Measurements from ENCODE around the gene TXNDC2. TPM values are rescaled to one million over a fixed set of nuclear protein-coding genes. Genes with fewer than 3 reads are reported as not detected.
"Not testable (repeated sequence)": the region's sequence is repeated elsewhere in the genome, so short reads cannot be mapped to it uniquely, and the experiment has no call there.

TXNDC2 gene
- total RNA-seq, 1 donor from 2014 or later = not detected

GRCh38 chr18:9886005-9886348 is 204 bp downstream of the TXNDC2 start:
- DNase-seq = no peak

GRCh38 chr18:9887992-9888391 is 2.2 kb downstream of the TXNDC2 start:
- DNase-seq = no peak

- DNase-seq = no peak
Observed at GRCh38 chr18:9890196-9890595, 4.4 kb downstream of the TXNDC2 start.

GRCh38 chr18:9890957-9891356 is 5.2 kb downstream of the TXNDC2 start:
- no peak for DNase-seq

- DNase-seq = not testable (repeated sequence)
Observed at GRCh38 chr18:9891515-9891914, 5.7 kb downstream of the TXNDC2 start.

- DNase-seq = no peak
Observed at GRCh38 chr18:9894454-9895068, 8.8 kb downstream of the TXNDC2 start.

- no peak for DNase-seq
Observed at GRCh38 chr18:9897129-9897528, 11.4 kb downstream of the TXNDC2 start.

GRCh38 chr18:9897787-9898291 is 12.1 kb downstream of the TXNDC2 start:
- DNase-seq = not testable (repeated sequence)

- DNase-seq = no peak
Observed at GRCh38 chr18:9898792-9899549, 13.2 kb downstream of the TXNDC2 start.

GRCh38 chr18:9899550-9899930 is 13.8 kb downstream of the TXNDC2 start:
- not testable (repeated sequence) for DNase-seq

- no peak for DNase-seq
Observed at GRCh38 chr18:9900699-9901098, 14.9 kb downstream of the TXNDC2 start.

GRCh38 chr18:9901377-9901776 is 15.6 kb downstream of the TXNDC2 start:
- no peak for DNase-seq

GRCh38 chr18:9902264-9902663 is 16.5 kb downstream of the TXNDC2 start:
- not testable (repeated sequence) for DNase-seq

- DNase-seq = no peak
Observed at GRCh38 chr18:9902832-9903231, 17.1 kb downstream of the TXNDC2 start.

GRCh38 chr18:9905401-9905922 is 19.7 kb downstream of the TXNDC2 start:
- no peak for DNase-seq

- no peak for DNase-seq
Observed at GRCh38 chr18:9906481-9906880, 20.7 kb downstream of the TXNDC2 start.

- no peak for DNase-seq
Observed at GRCh38 chr18:9907867-9908266, 22.1 kb downstream of the TXNDC2 start.

GRCh38 chr18:9910071-9910470 is 24.3 kb downstream of the TXNDC2 start:
- DNase-seq = no peak

GRCh38 chr18:9910661-9911060 is 24.9 kb downstream of the TXNDC2 start:
- DNase-seq = no peak

- DNase-seq = no peak
Observed at GRCh38 chr18:9911226-9911625, 25.5 kb downstream of the TXNDC2 start.

GRCh38 chr18:9912285-9912684 is 26.5 kb downstream of the TXNDC2 start:
- DNase-seq = not testable (repeated sequence)

- no peak for DNase-seq
Observed at GRCh38 chr18:9913151-9913525, 27.4 kb downstream of the TXNDC2 start.

- DNase-seq = peak; percentile 96
Observed at GRCh38 chr18:9913526-9914333, 28.0 kb downstream of the TXNDC2 start, which contains the start of gene VAPA. TSS of gene VAPA (plus strand) at chr18:9914016. CDS start at chr18:9914257, 241 bp downstream.
